Measurements from ENCODE around the gene IZUMO4. TPM values are rescaled to one million over a fixed set of nuclear protein-coding genes. Genes with fewer than 3 reads are reported as not detected.

Gene IZUMO4
- total RNA-seq, 1 experiment from 2014 or later = 4.0 TPM

- DNase-seq (ENCODE audit: low spot score) = no peak
- in situ Hi-C loops (cut with HindIII; ENCODE audit: low sequenced_read_pairs) = no loop called here
Measured at GRCh38 chr19:2057484-2058469, 38.9 kb upstream of the IZUMO4 start.

DNA sequence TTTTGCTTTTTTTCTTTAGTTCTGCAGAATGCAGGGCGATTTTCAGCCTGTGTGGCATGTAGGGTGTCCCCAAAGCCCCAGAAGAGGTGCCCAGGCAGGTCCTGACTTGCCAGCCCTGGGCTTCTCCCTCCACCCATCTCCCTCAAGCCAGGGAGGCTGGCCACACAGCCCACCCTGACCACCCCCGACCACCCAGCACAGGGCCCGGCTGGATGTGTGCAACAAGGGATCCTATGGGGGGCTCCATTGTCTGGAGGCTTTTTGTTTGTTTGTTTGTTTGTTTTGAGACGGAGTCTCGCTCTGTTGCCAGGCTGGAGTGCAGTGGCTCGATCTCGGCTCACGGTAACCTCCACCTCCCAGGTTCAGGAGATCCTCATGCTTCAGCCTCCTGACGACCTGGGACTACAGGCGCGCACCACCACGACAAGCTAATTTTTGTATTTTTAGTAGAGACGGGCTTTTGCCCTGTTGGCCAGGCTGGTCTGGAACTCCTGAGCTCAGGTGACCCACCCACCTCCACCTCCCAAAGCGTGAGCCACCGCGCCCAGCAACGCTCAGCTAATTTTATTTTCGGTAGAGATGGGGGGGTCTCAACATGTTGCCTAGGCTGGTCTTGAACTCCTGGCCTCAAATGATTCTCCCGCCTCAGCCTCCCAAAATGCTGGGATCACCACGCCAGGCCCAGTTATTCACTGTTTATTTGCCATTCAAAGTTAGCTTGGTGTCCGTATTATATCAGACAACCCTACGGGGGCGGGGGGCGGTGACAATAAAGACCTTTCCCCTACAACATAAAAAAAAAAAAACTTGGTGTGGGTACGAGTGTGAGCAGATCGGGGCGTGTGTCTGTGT, 37.9 kb upstream of the IZUMO4 start:
- no peak for DNase-seq (ENCODE audit: low spot score)
- in situ Hi-C loops (cut with HindIII; ENCODE audit: low sequenced_read_pairs) = no loop called here

DNA sequence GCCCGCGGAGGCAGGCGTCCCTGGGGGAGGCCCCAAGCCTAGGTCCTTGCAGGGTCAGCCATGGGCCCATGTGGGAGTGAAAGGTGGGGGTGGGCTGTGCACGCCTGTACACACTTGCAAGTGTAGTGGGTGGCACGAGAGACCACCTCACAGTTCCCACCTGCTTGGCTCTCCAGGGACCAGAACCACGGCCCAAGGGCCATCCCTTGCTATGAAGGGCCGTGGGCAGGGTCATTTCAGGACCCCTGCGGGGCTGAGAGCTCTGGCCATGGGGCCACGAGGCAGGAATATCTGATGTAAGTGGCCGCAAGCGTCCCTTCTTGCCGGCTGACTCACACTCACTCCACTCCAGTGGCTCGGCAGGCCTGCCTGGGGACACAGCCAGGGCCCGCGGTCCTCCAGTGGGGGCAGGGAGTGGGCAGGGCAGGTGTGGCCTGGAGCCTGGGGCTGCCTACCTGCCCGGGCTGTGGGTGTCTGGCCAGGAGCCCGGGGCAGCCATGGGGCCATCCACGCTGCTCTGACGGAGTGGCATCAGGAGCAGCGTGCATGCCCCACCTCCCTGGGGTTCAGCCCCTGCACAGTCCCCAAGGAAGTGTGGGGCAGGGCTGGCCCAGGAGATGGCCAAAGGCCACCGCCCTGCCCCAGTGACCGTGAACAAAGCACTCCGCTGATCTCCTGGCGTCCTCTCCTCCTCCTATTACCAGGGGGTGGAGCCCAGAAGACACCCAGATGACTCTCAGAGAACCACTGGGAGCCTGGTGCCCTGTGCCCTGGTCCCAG, 37.1 kb upstream of the IZUMO4 start:
- in situ Hi-C loops (cut with HindIII; ENCODE audit: low sequenced_read_pairs) = no loop called here
- no peak for DNase-seq (ENCODE audit: low spot score)

- in situ Hi-C loops (cut with HindIII; ENCODE audit: low sequenced_read_pairs) = no loop called here
- DNase-seq (ENCODE audit: low spot score) = peak; percentile 67
Measured at GRCh38 chr19:2060884-2061494, 35.7 kb upstream of the IZUMO4 start.

DNA sequence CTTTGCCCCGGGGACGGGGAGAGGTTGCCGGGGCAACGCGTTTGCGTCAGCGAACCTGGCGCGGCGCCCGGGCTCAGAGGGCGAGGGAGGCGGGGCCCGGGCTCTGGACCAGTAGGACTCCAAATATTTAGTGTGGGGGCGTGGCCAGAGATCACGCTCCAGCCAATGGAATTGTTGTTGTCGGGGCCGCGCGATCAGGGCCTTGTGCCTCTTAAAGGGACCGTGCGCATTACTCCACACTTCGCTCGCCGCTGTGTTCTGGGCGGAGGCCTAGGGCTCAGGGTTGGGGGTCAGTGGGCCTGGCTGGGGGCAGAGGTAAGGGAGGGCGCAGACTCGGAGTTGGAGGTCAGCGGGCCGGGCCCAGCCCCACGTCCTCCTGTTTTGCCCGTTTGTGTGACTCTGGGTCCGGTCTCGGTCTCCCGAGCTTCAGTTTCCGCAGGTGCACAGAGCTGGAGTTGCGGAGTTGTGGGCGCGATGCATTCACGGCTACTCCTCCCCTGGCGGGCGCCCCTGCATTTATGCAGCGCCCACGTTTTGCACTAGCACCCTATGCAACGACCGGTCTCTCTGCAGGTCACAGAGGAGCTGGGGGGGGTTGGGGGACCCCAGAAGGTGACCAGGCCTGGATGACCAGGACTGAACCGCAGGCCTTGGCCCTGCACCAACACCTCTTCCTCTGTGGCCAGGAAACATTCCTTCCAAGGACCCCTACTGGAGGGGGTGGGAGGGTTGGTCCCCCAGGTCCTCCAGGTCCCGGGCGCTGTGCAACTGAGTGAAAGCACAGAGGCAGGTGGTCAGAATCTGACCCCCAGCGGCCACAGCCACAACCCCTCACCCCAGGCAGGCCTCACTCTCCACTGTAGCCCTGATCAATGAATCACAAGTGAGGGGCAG, 35.0 kb upstream of the IZUMO4 start:
- DNase-seq (ENCODE audit: low spot score) = peak; percentile 99
- in situ Hi-C loops (cut with HindIII; ENCODE audit: low sequenced_read_pairs) = no loop called here

DNA sequence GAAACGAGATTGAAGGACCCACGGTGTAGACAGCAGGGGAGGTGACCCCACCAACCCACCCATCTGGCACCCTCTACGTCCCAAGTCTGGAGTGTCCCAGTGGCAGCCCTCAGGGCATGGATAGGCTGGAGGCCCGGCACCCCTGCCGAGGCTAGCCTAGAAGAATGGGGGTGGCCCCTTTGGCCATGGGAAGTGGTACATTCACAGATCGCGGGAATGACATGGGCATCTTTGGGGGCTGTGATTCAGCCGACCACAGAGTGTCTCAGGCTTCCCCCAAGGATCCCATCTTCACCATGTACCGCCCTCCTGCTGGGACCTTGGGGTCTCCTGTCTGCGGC, 34.4 kb upstream of the IZUMO4 start:
- no peak for DNase-seq (ENCODE audit: low spot score)
- in situ Hi-C loops (cut with HindIII; ENCODE audit: low sequenced_read_pairs) = no loop called here

- in situ Hi-C loops (cut with HindIII; ENCODE audit: low sequenced_read_pairs) = no loop called here
- no peak for DNase-seq (ENCODE audit: low spot score)
Measured at GRCh38 chr19:2062770-2063169, 33.9 kb upstream of the IZUMO4 start.

GRCh38 chr19:2063824-2064223, 32.9 kb upstream of the IZUMO4 start:
- DNase-seq (ENCODE audit: low spot score) = no peak
- in situ Hi-C loops (cut with HindIII; ENCODE audit: low sequenced_read_pairs) = no loop called here

DNA sequence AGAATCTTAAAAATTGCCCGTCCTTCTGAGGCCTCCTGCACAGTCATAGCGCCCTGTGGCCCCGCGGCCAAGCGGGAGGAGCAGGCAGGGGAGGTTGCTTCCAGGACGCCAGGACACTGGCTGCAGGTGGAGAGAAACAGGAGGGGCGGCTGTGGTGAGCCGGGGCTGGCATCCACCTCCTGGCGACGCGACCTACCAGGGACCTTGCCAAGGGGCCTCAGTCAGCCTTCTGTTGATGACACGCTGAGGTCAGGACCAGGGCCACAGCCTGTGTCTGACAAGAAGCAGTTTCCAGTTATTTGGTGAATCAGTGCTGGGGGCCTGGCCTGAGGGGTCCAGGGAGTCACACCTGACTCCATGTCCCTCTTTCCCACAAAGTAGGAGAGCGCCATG, 32.3 kb upstream of the IZUMO4 start:
- in situ Hi-C loops (cut with HindIII; ENCODE audit: low sequenced_read_pairs) = no loop called here

GRCh38 chr19:2064788-2065524, 31.8 kb upstream of the IZUMO4 start:
- in situ Hi-C loops (cut with HindIII; ENCODE audit: low sequenced_read_pairs) = no loop called here

More for the DNA sequence above, 32.3 kb upstream of the IZUMO4 start:
- peak; percentile 81 for DNase-seq (ENCODE audit: low spot score)

GRCh38 chr19:2070436-2070827, 26.3 kb upstream of the IZUMO4 start:
- DNase-seq (ENCODE audit: low spot score) = no peak
- in situ Hi-C loops (cut with HindIII; ENCODE audit: low sequenced_read_pairs) = no loop called here

More at GRCh38 chr19:2064788-2065524, 31.8 kb upstream of the IZUMO4 start:
- DNase-seq (ENCODE audit: low spot score) = peak; percentile 97

DNA sequence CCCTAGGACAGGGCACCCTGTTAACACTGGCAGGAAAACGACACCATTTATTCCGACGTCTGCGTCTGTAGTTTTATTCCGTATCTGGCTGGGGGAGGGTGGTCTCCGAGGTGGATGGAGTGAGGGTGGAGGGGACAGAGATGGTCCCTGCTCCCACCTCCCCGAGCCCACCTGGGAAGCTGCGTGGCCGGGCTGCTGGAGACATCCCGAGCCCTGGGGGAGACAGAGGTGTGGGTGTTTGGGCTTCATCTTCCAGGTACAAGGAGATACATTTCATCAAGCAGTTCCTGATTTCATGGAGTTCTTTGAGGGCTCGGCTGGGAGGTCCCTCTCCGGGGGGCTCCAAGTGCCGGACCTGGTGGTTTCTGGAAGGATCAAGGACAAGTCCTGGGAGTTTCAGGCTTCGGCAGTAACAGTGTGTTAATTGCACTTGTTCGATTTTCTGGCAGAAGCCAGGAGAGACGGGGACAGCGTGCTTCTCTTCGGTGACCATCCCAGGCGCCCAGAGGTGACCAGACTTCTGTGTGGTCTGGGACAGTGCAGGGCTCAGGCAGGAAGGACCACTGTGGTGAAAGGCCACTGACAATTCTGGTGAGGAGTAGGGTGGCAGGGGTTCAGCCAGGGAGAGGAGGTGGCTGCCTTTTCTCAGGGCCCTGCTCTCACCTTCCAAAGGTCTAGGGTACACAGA, 25.6 kb upstream of the IZUMO4 start:
- DNase-seq (ENCODE audit: low spot score) = no peak
- in situ Hi-C loops (cut with HindIII; ENCODE audit: low sequenced_read_pairs) = no loop called here

GRCh38 chr19:2072757-2073551, 23.8 kb upstream of the IZUMO4 start:
- in situ Hi-C loops (cut with HindIII; ENCODE audit: low sequenced_read_pairs) = no loop called here
- no peak for DNase-seq (ENCODE audit: low spot score)

GRCh38 chr19:2076526-2076944, 20.2 kb upstream of the IZUMO4 start:
- in situ Hi-C loops (cut with HindIII; ENCODE audit: low sequenced_read_pairs) = no loop called here
- no peak for DNase-seq (ENCODE audit: low spot score)

- in situ Hi-C loops (cut with HindIII; ENCODE audit: low sequenced_read_pairs) = no loop called here
- no peak for DNase-seq (ENCODE audit: low spot score)
Measured at GRCh38 chr19:2077398-2077797, 19.3 kb upstream of the IZUMO4 start.

Measured in G401 (cell line).